GM19395 (cell line): ENCODE results near the gene ERC2.

Experiments
- ATAC-seq: cut with Tn5 transposase; IDR thresholded peaks from one replicate; pipeline ENCODE4 v1.9.1; 2021; ENCODE audit warnings: mild to moderate bottlenecking, moderate library complexity; ENCODE audit not compliant: unreplicated experiment

ERC2 gene

DNA sequence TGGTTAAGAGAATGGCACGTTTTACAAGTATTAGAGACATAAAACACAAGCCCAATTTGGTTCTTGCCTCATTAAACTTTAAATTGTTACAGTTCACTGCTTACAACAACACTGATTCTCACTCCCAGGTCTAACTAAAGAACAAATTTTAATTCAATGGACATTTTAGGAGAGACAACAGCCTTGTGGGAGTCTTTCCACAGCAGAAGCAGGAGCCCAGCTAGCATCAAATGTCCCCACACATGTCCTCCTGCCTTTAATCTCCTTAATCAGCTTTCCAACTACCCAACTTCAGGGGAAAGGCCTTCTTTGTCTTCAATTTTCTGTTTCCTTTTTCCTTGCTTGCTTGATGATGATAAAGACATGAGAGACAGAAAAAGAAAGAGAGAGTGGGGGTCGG is 693.4 kb downstream of the ERC2 start:
- no peak for ATAC-seq

GRCh38 chr3:55771503-55771902 is 696.8 kb downstream of the ERC2 start:
- ATAC-seq = no peak

DNA sequence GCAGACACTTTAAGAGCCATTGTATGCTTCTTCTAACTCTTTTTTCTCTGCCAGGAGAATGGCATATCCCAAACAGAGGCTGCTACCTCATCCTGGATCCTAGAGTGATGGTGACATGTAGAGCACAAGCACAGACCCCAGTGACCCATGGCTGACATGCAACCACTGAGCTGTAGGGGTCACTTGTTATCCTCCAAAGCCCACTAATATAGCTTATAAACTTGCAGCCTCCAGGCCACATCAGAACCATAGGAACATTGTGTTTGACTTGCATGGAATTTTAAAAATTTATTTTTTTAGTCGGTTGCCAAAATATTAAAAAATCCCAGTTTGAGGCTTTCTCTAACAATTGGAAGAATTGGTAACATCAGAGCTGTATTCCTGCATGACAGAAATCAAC is 698.2 kb downstream of the ERC2 start:
- ATAC-seq = no peak

DNA sequence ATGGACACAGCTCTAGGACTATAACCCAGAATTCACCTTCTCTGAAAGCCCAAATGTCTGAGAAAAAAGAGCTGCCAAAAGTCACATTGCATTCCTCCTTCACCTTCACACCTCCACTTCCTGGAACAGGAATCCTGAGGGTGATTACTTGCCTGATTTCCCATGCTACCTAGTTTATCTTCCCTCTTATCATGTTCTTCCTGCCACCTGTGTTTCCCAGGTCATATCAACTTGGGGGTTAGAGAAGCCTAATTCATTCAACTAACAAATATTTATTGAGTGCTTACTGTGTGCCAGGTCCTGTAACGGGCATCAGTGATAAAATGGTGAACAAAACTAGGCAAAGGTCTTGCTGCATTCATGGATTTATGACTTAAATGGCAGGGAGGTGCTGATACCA is 701.5 kb downstream of the ERC2 start:
- ATAC-seq = no peak

DNA sequence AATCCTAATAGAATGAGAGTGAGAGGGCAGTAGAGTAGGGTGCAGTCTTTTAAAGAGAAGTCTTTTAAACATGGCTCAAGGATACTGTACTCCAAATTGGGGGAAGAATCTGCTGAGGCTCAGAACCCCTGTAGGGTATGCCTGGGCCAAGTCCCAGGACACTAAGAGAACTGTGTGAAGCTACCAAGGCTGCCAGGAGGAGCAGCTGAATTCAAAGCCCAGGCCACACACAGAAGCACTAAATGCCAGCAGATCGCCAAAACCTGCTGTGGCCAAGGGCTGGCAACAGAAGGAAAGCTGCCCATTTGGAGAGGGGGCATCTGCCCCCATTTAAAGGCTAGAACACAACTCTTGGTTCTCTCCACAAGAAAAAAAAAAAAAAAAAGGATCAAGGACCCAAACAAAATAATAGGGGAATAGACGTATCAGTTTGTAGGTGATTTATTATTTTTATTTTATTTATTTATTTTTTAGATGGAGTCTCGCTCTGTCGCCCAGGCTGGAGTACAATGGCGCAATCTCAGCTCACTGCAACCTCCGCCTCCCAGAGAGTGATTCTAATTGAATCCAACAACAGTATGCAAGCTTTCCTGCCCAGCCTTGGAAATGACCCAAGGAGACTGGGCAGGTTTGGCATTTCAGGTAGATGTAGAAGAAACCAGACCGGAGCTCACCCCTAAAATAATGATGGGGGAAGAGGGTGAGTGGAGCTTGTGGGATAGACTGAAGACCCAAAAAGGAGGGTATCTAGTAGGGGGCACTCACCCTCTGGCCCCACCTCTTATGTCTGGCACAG is 702.2 kb downstream of the ERC2 start:
- ATAC-seq = no peak

GRCh38 chr3:55765398-55765797 is 702.9 kb downstream of the ERC2 start:
- no peak for ATAC-seq

GRCh38 chr3:55756976-55757375 is 711.3 kb downstream of the ERC2 start:
- ATAC-seq = no peak

- no peak for ATAC-seq
Observed at GRCh38 chr3:55755516-55756205, 712.6 kb downstream of the ERC2 start.

GRCh38 chr3:55752911-55753310 is 715.4 kb downstream of the ERC2 start:
- ATAC-seq = no peak

DNA sequence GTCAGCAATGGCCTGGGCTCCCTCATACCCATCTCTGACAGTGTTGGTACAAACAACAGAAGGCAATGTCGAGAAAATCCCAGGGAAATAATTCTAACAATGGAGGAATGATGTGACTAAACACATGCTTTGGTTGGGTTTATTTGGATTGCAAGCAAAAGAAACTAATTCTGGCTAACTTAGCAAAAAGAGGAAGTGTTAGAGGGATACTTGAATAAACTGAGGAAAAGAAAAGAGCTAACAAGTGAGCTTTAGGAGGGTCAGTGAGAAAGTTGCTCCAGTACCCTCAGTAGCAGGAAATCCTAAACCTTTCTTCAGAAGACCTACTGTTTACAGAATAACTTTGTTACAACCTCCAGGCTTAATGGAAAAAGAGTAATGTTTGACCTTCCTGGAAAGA is 716.5 kb downstream of the ERC2 start:
- no peak for ATAC-seq

GRCh38 chr3:55750525-55750924 is 717.7 kb downstream of the ERC2 start:
- no peak for ATAC-seq

DNA sequence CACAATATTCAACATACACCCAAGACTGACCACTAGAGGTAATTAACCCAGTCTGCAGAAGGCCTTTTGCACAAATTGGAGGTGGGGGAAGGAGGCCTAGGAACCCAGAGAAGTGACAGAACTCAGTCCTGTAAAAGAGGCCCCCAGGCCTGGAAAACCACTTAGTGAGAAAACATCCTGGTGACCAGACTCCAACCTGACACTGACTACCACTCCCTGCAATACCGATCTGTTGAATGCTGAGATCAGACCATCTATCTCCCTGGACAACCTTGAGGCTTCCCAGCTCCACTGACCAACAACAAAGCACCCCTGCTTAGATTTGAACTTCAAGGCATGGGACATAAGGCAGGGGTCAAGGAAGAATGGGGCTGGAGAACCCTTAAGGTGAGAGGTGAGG is 719.2 kb downstream of the ERC2 start:
- ATAC-seq = no peak

GRCh38 chr3:55746808-55747413 is 721.4 kb downstream of the ERC2 start:
- no peak for ATAC-seq

- no peak for ATAC-seq
Observed at GRCh38 chr3:55742832-55743136, 725.5 kb downstream of the ERC2 start.

GRCh38 chr3:55742022-55742831 is 726.0 kb downstream of the ERC2 start:
- no peak for ATAC-seq

DNA sequence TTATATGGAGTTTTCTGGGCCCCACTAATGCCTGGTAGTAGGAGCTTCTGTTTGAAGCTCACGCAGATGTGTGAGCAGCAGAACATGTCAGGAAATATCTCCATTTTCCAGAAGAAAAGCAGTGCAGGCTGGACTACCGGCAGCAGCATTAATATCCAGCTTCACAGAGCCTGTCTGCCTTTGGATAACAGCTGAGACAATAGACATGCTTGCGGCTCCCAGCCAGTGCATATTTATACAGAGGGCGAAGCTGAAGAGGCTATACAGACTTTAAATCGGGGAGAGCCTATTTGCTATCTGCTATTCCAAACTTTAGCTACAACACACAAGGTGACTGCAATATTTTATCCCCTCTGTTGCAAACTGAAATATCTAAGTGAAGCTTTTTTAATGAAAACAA is 731.1 kb downstream of the ERC2 start:
- ATAC-seq = no peak

DNA sequence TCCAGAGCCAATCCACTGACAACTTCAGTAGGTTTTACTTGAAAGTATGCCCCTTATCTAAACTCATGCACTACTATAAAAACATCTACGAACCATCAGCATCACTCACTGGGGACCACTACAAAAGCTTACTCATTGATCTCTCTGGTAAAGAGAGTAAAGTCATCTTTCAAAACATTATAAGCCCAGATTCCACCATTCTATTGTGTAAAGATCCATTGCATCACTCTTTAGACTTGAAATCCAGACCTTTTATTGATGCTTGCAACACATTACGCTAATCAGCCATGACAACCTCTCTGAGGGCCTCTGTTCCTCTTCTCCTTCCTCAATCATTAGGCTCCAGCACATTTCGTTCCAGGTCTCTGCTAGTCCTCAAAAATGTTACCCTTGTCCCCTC is 732.3 kb downstream of the ERC2 start:
- ATAC-seq = no peak

GRCh38 chr3:55731741-55732140 is 736.5 kb downstream of the ERC2 start:
- no peak for ATAC-seq

DNA sequence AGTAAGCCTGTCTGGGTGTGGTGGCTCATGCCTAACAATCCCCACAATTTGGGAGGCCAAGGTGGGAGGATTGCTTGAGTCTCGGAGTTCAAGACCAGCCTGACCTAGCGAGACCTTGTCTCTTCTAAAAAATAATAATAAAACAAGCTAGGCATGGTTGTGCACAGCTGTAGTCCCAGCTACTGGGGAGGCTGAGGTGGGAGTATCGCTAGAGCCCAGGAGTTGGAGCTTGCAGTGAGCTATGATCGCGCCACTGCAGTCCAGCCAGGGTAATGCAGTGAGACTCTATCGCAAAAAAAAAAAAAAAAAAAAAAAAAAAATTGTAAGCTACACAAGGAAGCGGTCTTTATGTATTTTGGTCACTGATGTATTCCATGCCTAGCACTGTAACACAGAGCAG is 738.7 kb downstream of the ERC2 start:
- ATAC-seq = no peak

- ATAC-seq = no peak
Observed at GRCh38 chr3:55728461-55729100, 739.7 kb downstream of the ERC2 start.

DNA sequence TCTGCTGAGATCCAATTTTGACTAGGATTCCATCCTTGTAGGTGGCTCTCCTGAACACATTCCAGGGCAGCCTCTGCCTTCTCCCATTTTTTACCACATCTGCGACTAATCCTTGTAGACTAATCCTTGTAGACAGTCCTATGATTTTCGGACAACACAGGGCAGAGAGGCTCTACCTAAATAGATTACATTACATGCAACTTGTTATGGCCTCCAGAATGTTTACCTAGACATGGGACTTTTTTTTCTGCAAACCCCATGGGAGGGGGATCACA is 741.8 kb downstream of the ERC2 start:
- ATAC-seq = no peak
